Testis (tissue), 2 donors: ENCODE data around the gene KHSRP.

Experiments used
- POLR2A ChIP-seq: fragments of 450-650 bp; IDR thresholded peaks from one replicate; pipeline ENCODE4 v1.6.1; 2017; ENCODE audit warnings: antibody characterized with exemption, mild to moderate bottlenecking, moderate library complexity
- TF ChIP-seq, protein P1 (sequence below), 3 experiments: fragments of 450-650 bp in 2 of 3; fragments of 200-600 bp in 1 of 3; sonication (generic) in 1 of 3; IDR thresholded peaks; one replicate each; pipeline ENCODE4 v1.5.1; 2016 to 2019; ENCODE audit warnings: antibody characterized with exemption in 3 of 3, mild to moderate bottlenecking in 2 of 3, moderate library complexity in 1 of 3

DNA sequence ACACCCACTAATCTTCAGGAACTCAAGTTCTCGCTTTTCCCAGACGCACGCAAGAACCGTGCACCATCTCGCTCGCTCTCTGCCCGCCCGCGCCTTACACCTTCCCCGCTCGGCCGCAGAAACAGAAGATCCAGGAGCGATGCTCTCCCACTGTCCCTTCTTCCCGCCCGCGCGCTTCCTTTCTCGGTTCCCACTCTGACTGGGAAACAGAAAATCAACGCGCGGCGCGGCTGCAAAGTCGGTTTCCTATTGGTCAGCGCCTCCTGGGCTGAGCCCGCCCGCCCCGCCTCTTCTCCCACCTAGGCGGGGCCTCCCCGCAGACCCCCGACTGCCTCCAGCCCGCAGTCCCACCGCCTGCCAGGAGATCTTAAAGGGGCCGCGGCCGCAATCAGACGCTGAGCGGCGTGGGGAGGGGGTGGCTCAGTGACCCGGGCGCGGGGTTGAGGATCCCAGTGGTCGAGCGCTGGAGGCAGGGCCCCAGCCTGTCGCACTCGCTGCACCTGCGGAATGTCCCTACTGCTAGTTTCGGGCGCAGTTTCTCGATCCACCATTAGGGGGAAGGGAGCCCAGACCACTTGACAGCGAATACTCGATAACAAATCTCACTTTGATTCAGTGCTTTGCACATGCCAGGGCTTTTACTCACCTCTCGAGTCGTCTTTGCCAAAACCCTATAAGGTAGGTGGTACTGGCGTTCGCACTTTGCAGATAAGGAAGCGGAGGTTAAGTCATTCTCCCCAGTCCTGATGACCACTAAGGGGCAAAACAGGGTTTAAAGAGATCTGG lies 35.7 kb upstream of the KHSRP start:
- TF ChIP-seq, protein P1, sequence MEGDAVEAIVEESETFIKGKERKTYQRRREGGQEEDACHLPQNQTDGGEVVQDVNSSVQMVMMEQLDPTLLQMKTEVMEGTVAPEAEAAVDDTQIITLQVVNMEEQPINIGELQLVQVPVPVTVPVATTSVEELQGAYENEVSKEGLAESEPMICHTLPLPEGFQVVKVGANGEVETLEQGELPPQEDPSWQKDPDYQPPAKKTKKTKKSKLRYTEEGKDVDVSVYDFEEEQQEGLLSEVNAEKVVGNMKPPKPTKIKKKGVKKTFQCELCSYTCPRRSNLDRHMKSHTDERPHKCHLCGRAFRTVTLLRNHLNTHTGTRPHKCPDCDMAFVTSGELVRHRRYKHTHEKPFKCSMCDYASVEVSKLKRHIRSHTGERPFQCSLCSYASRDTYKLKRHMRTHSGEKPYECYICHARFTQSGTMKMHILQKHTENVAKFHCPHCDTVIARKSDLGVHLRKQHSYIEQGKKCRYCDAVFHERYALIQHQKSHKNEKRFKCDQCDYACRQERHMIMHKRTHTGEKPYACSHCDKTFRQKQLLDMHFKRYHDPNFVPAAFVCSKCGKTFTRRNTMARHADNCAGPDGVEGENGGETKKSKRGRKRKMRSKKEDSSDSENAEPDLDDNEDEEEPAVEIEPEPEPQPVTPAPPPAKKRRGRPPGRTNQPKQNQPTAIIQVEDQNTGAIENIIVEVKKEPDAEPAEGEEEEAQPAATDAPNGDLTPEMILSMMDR (IDR thresholded peaks at IDR 0.05): peak in 2 of 3 experiments; percentile 37 to 47
- TF ChIP-seq POLR2A: no peak
